H9 (cell line): Measurements from ENCODE around the gene TJAP1. TPM values are rescaled to one million over a fixed set of nuclear protein-coding genes. Genes with fewer than 3 reads are reported as not detected.

Experiments used
- DNase-seq: peaks from one replicate; pipeline ENCODE4 v3.0.0-alpha.2; 2017
- H2AFZ ChIP-seq: one replicate; pipeline ENCODE4 v1.6.1; 2013; ENCODE audit warnings: mild to moderate bottlenecking, low read length, control low read depth, moderate library complexity
- H2AK5ac ChIP-seq: 2 replicates; pipeline ENCODE4 v1.6.1; 2013; ENCODE audit warnings: low read length, control low read depth, mixed read lengths; ENCODE audit not compliant: insufficient read length
- H2BK120ac ChIP-seq: one replicate; pipeline ENCODE4 v1.6.1; 2013; ENCODE audit warnings: low read depth, mild to moderate bottlenecking, low read length, control low read depth, inconsistent platforms; ENCODE audit not compliant: poor library complexity, severe bottlenecking
- H2BK12ac ChIP-seq: 2 replicates; pipeline ENCODE4 v1.6.1; 2013; ENCODE audit warnings: low read length, control low read depth, mixed read lengths, low read depth; ENCODE audit not compliant: insufficient read length
- H2BK15ac ChIP-seq: 2 replicates; pipeline ENCODE4 v1.6.1; 2013; ENCODE audit warnings: low read depth, low read length, control low read depth
- H2BK20ac ChIP-seq: one replicate; pipeline ENCODE4 v1.6.1; 2013; ENCODE audit warnings: low read depth, mild to moderate bottlenecking, low read length, control low read depth, inconsistent platforms; ENCODE audit not compliant: poor library complexity, severe bottlenecking
- H2BK5ac ChIP-seq: 2 replicates; pipeline ENCODE4 v1.6.1; 2013; ENCODE audit warnings: low read length, control low read depth, mixed read lengths; ENCODE audit not compliant: insufficient read length
- H3K14ac ChIP-seq: 2 replicates; pipeline ENCODE4 v1.6.1; 2013; ENCODE audit warnings: low read length, control low read depth; ENCODE audit not compliant: insufficient read depth
- H3K18ac ChIP-seq: 2 replicates; pipeline ENCODE4 v1.6.1; 2013; ENCODE audit warnings: low read depth, mild to moderate bottlenecking, mixed read lengths, low read length, control low read depth; ENCODE audit not compliant: insufficient read length
- H3K23ac ChIP-seq: 2 replicates; pipeline ENCODE4 v1.6.1; 2013; ENCODE audit warnings: low read length, control low read depth, mixed read lengths, low read depth; ENCODE audit not compliant: insufficient read length
- H3K23me2 ChIP-seq: 2 replicates; pipeline ENCODE4 v1.6.1; 2013; ENCODE audit warnings: low read depth, mild to moderate bottlenecking, mixed read lengths, low read length, control low read depth; ENCODE audit not compliant: insufficient read length, poor library complexity, severe bottlenecking
- H3K27ac ChIP-seq: 2 replicates; pipeline ENCODE4 v1.5.1; 2013; ENCODE audit warnings: low read length, control low read depth, mixed read lengths, low read depth; ENCODE audit not compliant: insufficient read length
- H3K27me3 ChIP-seq: 2 replicates; pipeline ENCODE4 v1.6.1; 2013; ENCODE audit warnings: low read length, control low read depth, inconsistent platforms; ENCODE audit not compliant: insufficient read depth
- H3K4ac ChIP-seq: 2 replicates; pipeline ENCODE4 v1.6.1; 2013; ENCODE audit warnings: low read depth, mild to moderate bottlenecking, control low read depth, inconsistent platforms, low read length, moderate library complexity
- H3K4me1 ChIP-seq: 2 replicates; pipeline ENCODE4 v1.6.1; 2013; ENCODE audit warnings: low read length, control low read depth, inconsistent platforms; ENCODE audit not compliant: insufficient read depth
- H3K4me2 ChIP-seq: 2 replicates; pipeline ENCODE4 v1.6.1; 2013; ENCODE audit warnings: low read length, control low read depth, mixed read lengths; ENCODE audit not compliant: insufficient read length, insufficient read depth
- H3K56ac ChIP-seq: 2 replicates; pipeline ENCODE4 v1.6.1; 2013; ENCODE audit warnings: low read depth, mild to moderate bottlenecking, mixed read lengths, low read length, control low read depth; ENCODE audit not compliant: insufficient read length
- H3K79me1 ChIP-seq: 2 replicates; pipeline ENCODE4 v1.6.1; 2013; ENCODE audit warnings: low read depth, mild to moderate bottlenecking, moderate library complexity, low read length, control low read depth, inconsistent platforms; ENCODE audit not compliant: insufficient read depth, poor library complexity, severe bottlenecking
- H3K79me2 ChIP-seq: 2 replicates; pipeline ENCODE4 v1.6.1; 2013; ENCODE audit warnings: low read length, control low read depth, inconsistent platforms; ENCODE audit not compliant: insufficient read depth
- H3K9ac ChIP-seq: 2 replicates; pipeline ENCODE4 v1.6.1; 2013; ENCODE audit warnings: low read length, control low read depth, mixed read lengths; ENCODE audit not compliant: insufficient read length; ENCODE audit errors: extremely low read depth
- H3K9me3 ChIP-seq: one replicate; pipeline ENCODE4 v1.6.1; 2013; ENCODE audit warnings: low read depth, low read length, inconsistent platforms; ENCODE audit not compliant: control insufficient read depth
- H3T11ph ChIP-seq: one replicate; pipeline ENCODE4 v1.6.1; 2013; ENCODE audit warnings: mild to moderate bottlenecking, low read length, control low read depth, inconsistent platforms
- H4K20me1 ChIP-seq: one replicate; pipeline ENCODE4 v1.6.1; 2013; ENCODE audit not compliant: control insufficient read depth, insufficient read length, insufficient read depth
- H4K5ac ChIP-seq: 2 replicates; pipeline ENCODE4 v1.6.1; 2013; ENCODE audit warnings: low read depth, mild to moderate bottlenecking, mixed read lengths, low read length, control low read depth; ENCODE audit not compliant: insufficient read length
- H4K8ac ChIP-seq: replicated peaks from 2 replicates; pipeline ENCODE4 v1.6.1; 2013; ENCODE audit warnings: low read length, control low read depth, mixed read lengths, low read depth; ENCODE audit not compliant: insufficient read length
- H4K91ac ChIP-seq: 2 replicates; pipeline ENCODE4 v1.6.1; 2013; ENCODE audit warnings: low read depth, mild to moderate bottlenecking, moderate library complexity, mixed read lengths, low read length, control low read depth; ENCODE audit not compliant: insufficient read length
- H3K27ac Mint-ChIP-seq, 3 experiments: 2 replicates in 2 of 3; 3 replicates in 1 of 3; pipeline ENCODE4 v1.8.0; 2020 to 2021; ENCODE audit warnings: mixed read lengths in 3 of 3, mild to moderate bottlenecking in 1 of 3, moderate library complexity in 1 of 3
- H3K27me3 Mint-ChIP-seq: 2 replicates; pipeline ENCODE4 v1.8.0; 2021; ENCODE audit warnings: low read depth, mild to moderate bottlenecking, moderate library complexity, mixed read lengths
- H3K36me3 Mint-ChIP-seq, 3 experiments: 2 replicates in 2 of 3; 3 replicates in 1 of 3; pipeline ENCODE4 v1.8.0; 2020 to 2021; ENCODE audit warnings: low read depth in 3 of 3, mixed read lengths in 3 of 3; ENCODE audit not compliant: insufficient read depth in 1 of 3
- H3K4me1 Mint-ChIP-seq, 2 experiments: 2 replicates each; pipeline ENCODE4 v1.8.0; 2020; ENCODE audit warnings: mixed read lengths in 2 of 2
- H3K4me3 Mint-ChIP-seq, 2 experiments: 2 replicates in 1 of 2; 3 replicates in 1 of 2; pipeline ENCODE4 v1.8.0; 2020 to 2021; ENCODE audit warnings: mild to moderate bottlenecking in 2 of 2, mixed read lengths in 2 of 2, moderate library complexity in 1 of 2
- H3K9me3 Mint-ChIP-seq, 2 experiments: 2 replicates in 1 of 2; 3 replicates in 1 of 2; pipeline ENCODE4 v1.8.0; 2020; ENCODE audit warnings: mild to moderate bottlenecking in 2 of 2, mixed read lengths in 2 of 2, moderate library complexity in 1 of 2
- WGBS: extraction: QIAGEN DNeasy Blood & Tissue Kit; methylation state at CpG from one replicate; pipeline ENCODE4 v1.1.7; 2013; ENCODE audit warnings: missing lambda C conversion rate, low lambda C conversion rate, mixed read lengths; ENCODE audit not compliant: insufficient read length; ENCODE audit errors: extremely low coverage; 5-methylcytosine and 5-hydroxymethylcytosine counted together
- total RNA-seq: library from RNA; stranded (reverse); gene quantifications from 2 replicates; pipeline ENCODE4 v1.2.1, GENCODE V29; 2021
- TF ChIP-seq, protein P1 (sequence below): fragments of 200-600 bp; sonication (generic); conservative IDR thresholded peaks from 3 replicates; pipeline ENCODE4 v1.8.0; 2021; ENCODE audit warnings: antibody characterized with exemption, mild to moderate bottlenecking

TJAP1 gene
- total RNA-seq, 1 experiment from 2014 or later = 45.1 TPM

- Histone ChIP-seq H3K27ac (no peak overlapping the region), H3K14ac (no peak overlapping the region), H3K56ac (no peak overlapping the region), H3K79me2 (no peaks in the 10 kb centered on the region), H2BK15ac (no peak overlapping the region), H3K9ac (no peak overlapping the region), H4K91ac (no peak overlapping the region), H3K4ac (no peak overlapping the region), H2BK120ac (no peak overlapping the region), H3K4me2 (no peak overlapping the region), H3K23ac (no peak overlapping the region), H2AK5ac (no peak overlapping the region), H2BK5ac (no peak overlapping the region), H3K27me3 (peaks cover 12% of the 10 kb centered on the region; the same call in 1 of the 2 replicates), H2AFZ (no peak overlapping the region), H4K8ac (no peak overlapping the region), H3T11ph (no peak overlapping the region), H4K5ac (no peak overlapping the region), H3K18ac (no peak overlapping the region), H2BK12ac (no peak overlapping the region), H2BK20ac (no peak overlapping the region), H4K20me1 (peaks cover 4% of the 10 kb centered on the region), H3K9me3 (no peaks in the 10 kb centered on the region), H3K4me1 (no peaks in the 10 kb centered on the region), H3K79me1 (no peaks in the 10 kb centered on the region), H3K23me2 (peaks cover 14% of the 10 kb centered on the region)
- WGBS = no CpG with 5 or more reads among the region's 4 CpGs
- Mint-ChIP-seq H3K27me3 (peaks cover 38% of the 10 kb centered on the region), H3K4me3 (no peak overlapping the region), H3K4me1 (peaks cover 9 to 12% of the 10 kb centered on the region in 2 experiments), H3K36me3 (peaks cover 0 to 32% (median 31%) of the 10 kb centered on the region in 3 experiments; a peak in 5 of 7 replicates), H3K27ac (no peak overlapping the region), H3K9me3 (no peaks in the 10 kb centered on the region; a peak in 2 of 5 replicates)
- DNase-seq = no peak
- TF ChIP-seq, protein P1, sequence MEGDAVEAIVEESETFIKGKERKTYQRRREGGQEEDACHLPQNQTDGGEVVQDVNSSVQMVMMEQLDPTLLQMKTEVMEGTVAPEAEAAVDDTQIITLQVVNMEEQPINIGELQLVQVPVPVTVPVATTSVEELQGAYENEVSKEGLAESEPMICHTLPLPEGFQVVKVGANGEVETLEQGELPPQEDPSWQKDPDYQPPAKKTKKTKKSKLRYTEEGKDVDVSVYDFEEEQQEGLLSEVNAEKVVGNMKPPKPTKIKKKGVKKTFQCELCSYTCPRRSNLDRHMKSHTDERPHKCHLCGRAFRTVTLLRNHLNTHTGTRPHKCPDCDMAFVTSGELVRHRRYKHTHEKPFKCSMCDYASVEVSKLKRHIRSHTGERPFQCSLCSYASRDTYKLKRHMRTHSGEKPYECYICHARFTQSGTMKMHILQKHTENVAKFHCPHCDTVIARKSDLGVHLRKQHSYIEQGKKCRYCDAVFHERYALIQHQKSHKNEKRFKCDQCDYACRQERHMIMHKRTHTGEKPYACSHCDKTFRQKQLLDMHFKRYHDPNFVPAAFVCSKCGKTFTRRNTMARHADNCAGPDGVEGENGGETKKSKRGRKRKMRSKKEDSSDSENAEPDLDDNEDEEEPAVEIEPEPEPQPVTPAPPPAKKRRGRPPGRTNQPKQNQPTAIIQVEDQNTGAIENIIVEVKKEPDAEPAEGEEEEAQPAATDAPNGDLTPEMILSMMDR = no peak
Measured at GRCh38 chr6:43452896-43453295, 24.5 kb upstream of the TJAP1 start.
